T-helper 22 cell (primary cell): ENCODE results near the gene C1orf226.
"Not testable (repeated sequence)": the region's sequence is repeated elsewhere in the genome, so short reads cannot be mapped to it uniquely, and the experiment has no call there.

Source experiments
- DNase-seq: peaks from one replicate; pipeline ENCODE4 v3.0.0-alpha.2; 2020; ENCODE audit warnings: low read depth

The C1orf226 gene

GRCh38 chr1:162381383-162381782 lies at the start of gene C1orf226:
TSS of gene C1orf226 (plus strand) at chr1:162381728. CDS start at chr1:162381902, 174 bp downstream.
- no peak for DNase-seq

GRCh38 chr1:162333991-162334390 lies 47.5 kb upstream of the C1orf226 start:
- no peak for DNase-seq

- no peak for DNase-seq
These were observed 46.4 kb upstream of the C1orf226 start for GRCh38 chr1:162335126-162335525.

- DNase-seq: no peak
These were observed 44.8 kb upstream of the C1orf226 start for GRCh38 chr1:162336621-162337285.

- DNase-seq: no peak
These were observed 39.0 kb upstream of the C1orf226 start for GRCh38 chr1:162342452-162342983.

- no peak for DNase-seq
These were observed 38.1 kb upstream of the C1orf226 start for GRCh38 chr1:162343470-162343869.

GRCh38 chr1:162347281-162347680 lies 34.2 kb upstream of the C1orf226 start:
- no peak for DNase-seq

- DNase-seq: no peak
These were observed 31.7 kb upstream of the C1orf226 start for GRCh38 chr1:162349635-162350330.

GRCh38 chr1:162351246-162351842 lies 30.2 kb upstream of the C1orf226 start:
- no peak for DNase-seq

GRCh38 chr1:162351874-162352273 lies 29.7 kb upstream of the C1orf226 start:
- DNase-seq: not testable (repeated sequence)

- no peak for DNase-seq
These were observed 28.4 kb upstream of the C1orf226 start for GRCh38 chr1:162353078-162353477.

GRCh38 chr1:162353702-162354101 lies 27.8 kb upstream of the C1orf226 start:
- no peak for DNase-seq

- DNase-seq: no peak
These were observed 23.8 kb upstream of the C1orf226 start for GRCh38 chr1:162357681-162358266.

- no peak for DNase-seq
These were observed 22.6 kb upstream of the C1orf226 start for GRCh38 chr1:162358928-162359327.

GRCh38 chr1:162359523-162360236 lies 21.8 kb upstream of the C1orf226 start:
- no peak for DNase-seq

- DNase-seq: no peak
These were observed 21.2 kb upstream of the C1orf226 start for GRCh38 chr1:162360237-162360873.

- DNase-seq: no peak
These were observed 20.7 kb upstream of the C1orf226 start for GRCh38 chr1:162360874-162361260.

GRCh38 chr1:162361349-162361748 lies 20.2 kb upstream of the C1orf226 start:
- no peak for DNase-seq

GRCh38 chr1:162363823-162364222 lies 17.7 kb upstream of the C1orf226 start:
- no peak for DNase-seq

- DNase-seq: no peak
These were observed 17.0 kb upstream of the C1orf226 start for GRCh38 chr1:162364498-162364897.

- no peak for DNase-seq
These were observed 16.1 kb upstream of the C1orf226 start for GRCh38 chr1:162365284-162366020.
